CD4-positive, alpha-beta T cell treated with Interleukin-4 for 4 hours (primary cell): Measurements from ENCODE around the gene CYSLTR2.
A peak's percentile ranks its signal among the peaks of the same experiment; 100 is the strongest.

Experiments
- DNase-seq: peaks from one replicate; pipeline ENCODE4 v3.0.0-alpha.2; 2020

The CYSLTR2 gene, protein sequence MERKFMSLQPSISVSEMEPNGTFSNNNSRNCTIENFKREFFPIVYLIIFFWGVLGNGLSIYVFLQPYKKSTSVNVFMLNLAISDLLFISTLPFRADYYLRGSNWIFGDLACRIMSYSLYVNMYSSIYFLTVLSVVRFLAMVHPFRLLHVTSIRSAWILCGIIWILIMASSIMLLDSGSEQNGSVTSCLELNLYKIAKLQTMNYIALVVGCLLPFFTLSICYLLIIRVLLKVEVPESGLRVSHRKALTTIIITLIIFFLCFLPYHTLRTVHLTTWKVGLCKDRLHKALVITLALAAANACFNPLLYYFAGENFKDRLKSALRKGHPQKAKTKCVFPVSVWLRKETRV

DNA sequence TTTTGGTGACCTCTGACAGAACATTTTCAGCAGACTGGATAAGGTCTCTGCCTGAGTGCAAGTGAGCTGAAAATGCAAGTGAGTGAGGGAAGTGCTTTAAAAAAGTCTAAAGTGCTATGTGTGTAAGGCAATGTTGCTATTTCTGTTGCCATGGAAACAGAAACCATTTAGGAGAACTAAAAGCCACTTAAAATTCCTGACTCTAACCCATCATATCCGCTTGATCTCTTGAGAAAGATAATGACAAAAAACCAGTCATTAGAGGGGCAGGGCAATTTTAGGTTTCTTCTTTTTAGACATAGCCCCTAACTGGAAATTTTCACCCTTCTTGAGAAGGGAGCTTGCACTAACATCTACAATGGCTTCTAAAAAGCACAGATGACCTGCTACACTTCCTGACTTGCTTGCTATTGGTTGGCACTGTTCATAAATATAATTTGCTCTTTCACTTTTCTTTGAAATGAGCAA is at the start of gene CYSLTR2:
TSS of gene CYSLTR2 (plus strand) at position 458 of the 468 bp plus-strand sequence. CDS start 52,889 bp downstream, outside the sequence.
- DNase-seq, result peak; percentile 96

DNA sequence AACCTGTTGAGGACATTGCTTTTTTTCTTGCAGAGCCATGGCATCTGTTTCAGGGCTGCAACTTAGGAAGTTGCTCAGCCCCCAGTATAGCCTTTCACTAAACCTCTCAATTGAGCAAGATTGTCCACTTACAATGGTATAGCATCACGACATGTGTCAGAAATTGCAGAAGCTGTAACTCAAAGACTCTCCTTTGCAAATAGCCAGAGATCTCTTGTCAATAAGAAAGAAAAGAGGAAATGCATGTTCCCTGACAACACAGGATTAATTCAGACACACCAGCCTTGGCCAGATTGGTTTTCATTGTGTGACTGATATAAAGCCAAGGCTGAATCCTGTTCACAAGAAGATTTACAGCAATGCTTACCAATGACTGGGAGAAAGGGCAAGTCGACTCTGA is 38.7 kb upstream of the CYSLTR2 start:
- no peak for DNase-seq

DNA sequence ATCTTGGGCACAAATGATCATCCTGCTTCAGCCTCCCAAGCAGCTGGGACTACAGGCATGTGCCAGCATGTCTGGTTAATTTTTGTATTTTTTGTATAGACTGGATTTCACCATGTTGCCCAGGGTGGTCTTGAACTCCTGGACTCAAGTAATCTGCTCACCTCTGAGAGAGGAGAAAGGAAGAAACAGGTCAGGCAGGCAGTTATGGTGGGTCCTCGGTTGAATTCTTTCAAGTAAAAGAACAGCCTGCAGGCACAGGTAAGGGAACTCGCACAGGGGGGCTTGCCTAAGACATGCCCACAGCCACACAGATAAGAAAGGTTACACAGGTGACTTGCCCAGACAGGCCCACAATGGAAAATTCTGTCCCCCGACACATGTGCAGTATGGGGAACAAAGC is 34.8 kb upstream of the CYSLTR2 start:
- no peak for DNase-seq

DNA sequence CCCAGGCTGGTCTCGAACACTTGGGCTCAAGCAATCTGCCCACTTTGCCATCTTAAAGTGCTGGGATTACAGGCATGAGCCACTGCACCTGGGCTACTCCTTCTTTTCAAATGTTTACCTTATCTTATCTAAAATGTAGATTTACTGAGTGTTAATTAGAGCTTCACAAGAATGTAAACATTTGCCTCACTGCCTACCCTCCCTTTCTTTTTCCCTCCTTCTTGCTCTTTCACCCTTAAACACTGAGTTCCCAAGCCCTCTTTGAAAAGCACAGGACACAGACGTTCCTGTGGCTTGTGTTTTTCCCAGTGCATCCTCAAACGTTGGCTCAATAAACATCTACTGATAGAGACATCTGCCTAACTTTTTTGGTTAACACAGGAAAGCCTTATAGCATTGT is 32.7 kb upstream of the CYSLTR2 start:
- DNase-seq, result no peak

DNA sequence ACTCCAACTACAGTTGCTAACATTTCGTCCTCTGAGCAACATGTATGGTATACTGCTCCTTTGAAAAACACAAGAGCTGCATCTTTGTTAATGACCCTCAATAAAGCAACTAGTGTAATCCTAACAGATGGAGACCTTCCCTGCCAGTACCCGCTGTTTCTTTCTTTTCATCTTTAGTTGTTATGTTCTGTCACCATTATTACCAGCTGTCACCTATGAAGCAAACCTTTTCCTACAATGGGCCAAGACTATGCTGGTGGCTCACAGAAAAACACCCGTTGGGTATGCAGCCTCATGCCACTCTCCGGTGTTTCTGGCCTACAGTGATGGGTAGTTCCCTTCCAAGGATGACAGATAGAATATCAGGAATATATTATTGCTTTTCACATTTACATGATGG is 29.7 kb upstream of the CYSLTR2 start:
- no peak for DNase-seq

DNA sequence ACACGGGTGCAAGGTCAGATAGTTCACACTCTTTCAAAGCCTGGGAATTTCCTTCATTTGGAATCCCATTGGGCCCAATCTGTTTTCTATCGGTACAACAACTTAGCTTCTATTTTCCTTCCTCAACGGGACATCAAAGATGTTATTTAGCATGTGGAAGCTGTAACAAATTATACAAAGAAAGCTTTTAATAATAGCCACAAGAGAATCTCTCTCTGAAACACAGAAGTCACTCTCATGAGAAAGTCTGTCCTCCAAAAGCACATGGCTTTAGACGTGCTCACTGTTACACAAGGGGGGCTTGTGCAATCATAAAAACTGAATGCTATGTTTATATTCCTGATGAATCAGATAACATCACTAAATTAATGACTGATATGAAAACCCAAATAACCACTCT is 28.9 kb upstream of the CYSLTR2 start:
- no peak for DNase-seq

DNA sequence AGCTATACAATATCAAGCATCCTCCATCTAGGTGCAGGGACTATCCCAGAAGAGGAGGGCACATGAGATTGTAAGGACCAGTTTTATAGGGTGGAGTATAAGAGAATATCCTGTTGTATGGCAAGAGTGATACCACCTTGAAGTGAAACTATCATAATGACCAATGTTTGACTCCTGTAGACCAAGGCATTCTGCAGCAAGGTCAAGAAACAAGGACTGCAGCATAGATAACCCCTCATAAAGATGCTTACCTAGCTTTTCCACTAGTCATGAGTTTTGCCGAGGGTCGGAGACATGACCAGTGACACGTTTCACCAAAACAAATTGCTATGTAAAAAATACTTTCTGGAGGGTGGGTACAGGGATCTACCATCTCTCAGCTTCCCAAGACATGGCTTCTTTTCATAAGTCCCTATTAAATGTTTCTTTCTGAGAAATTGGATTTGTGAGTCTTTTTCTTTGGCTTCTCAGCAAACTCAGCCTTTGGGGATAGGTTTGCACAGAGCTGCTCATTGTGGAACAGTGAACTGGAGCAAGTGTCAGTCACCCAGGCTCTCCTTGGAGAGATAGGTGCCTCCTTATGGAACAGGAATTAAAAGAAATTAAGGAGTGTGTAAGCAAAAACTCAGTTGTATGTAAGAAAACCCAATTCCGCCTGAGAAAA is 28.2 kb upstream of the CYSLTR2 start:
- no peak for DNase-seq

DNA sequence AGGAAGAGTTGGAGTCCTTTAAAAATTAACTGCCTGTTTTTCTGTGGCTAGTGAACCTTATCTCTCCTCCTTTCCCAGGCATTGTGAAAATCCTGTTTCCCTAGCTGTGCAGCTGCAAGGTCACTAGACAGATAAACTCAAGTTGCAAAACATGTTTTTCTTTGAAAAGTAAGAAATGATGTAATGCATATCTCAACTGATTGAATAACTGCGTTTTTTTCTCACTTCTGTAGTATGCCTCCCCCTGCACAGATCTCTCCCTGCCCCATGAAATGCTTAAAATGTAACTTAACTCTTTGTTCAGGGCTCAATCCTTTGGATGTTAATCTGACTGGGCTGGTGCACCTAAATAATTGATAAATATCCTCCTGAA is 27.7 kb upstream of the CYSLTR2 start:
- DNase-seq, result no peak

DNA sequence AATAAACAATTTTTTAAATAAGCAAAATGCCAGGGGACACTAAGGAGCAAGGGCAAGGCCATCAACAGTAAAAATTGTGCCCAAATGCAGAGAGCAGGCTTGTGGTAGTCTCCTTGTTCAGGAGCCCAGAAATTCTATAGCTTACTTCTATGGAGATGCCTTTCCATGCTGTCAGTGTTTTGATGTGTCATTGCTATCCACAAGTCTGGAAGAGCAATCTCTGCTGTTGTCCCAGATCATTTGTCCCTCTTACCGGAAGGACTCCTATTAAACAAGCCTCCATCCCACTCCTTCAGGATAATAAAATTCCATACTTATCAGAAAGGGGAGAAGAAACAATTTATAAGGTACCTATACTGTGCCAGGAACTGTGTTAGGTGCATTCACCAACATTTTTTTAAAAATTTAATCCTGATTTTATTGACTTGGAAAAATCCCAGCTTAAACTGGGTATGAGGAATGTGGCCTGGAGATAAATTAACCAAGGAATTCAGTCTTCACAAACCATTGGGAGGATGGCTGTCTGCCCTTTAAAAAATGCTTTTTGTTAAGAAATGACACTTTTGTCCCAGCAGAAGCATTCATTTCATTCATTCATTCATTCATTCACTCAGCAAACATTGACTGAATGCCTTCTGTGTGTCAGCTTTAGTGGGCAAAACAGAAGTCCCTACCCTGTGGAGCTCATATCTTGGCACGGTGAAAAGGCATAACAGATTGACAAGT is 26.8 kb upstream of the CYSLTR2 start:
- no peak for DNase-seq

DNA sequence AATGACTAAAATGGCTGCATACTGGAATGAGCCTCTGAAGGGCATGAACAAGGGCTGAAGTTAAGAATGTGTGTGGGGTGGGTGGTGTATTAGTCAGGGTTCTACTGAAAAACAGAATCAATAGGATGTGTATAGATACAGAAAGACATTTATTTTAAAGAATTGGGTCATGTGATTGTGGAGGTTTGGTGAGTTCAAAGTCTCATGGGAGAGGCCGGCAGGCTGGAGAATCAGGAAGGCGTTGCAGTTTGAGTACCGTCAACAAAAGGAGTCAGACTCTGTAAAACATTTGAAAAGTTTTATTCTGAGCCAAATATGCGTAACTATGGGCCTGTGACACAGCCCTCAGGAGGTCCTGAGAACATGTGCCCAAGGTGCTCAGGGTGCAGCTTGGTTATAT is 24.5 kb upstream of the CYSLTR2 start:
- no peak for DNase-seq

DNA sequence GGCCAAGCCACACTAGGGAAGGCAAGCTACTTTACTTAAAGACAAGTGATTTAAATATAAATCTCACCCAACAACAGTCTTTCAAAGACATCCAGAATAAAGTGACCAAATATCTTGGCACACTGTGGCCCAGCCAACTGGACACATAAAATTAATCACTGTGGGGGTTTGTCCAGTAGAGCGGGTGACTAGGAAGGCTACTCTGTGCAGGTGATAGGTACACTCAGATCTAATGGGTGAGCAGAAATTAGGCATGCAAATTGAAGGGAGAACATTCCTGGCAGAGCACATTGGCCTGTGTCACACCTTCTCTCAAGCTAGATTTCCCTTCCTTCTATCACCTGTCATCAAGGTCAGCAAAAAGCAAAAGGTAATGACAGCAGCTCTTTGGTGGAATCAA is 23.4 kb upstream of the CYSLTR2 start:
- no peak for DNase-seq

DNA sequence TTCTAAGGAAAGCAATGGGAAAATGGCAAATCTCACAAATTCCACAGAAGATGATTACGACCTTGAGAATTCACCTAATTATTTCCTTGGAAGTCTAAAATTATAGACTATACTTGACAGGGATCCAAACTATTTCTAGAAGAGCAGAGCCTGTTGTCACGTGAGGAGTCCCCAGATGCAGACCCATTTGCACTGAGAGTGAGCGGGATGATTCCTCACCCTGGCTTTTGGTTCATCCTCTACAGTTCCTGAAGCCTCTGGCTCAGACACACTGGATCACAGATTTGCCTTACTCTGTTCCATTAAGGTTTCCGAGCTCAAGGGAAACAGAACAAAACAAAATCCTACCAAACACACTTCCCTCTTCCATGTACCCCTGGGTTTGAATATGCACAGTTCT is 23.0 kb upstream of the CYSLTR2 start:
- no peak for DNase-seq

DNA sequence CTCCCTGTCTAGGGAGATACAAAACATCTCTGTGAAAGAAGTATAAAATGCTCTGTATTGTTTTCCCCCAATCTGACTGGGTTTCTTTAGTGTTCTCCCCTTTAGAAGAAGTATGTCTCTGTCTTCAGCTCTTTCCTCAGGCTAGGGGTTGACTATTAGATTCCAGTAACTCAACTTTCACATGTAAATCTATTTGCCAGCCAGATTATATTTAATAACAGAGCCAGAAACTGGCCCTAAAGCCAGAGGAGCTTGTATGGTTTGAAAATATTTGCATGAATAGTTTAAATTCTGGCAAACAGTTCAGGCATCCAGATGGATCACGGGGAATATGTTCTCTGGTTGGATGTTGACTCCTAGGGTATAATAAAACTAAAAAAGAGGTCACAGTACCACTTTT is 22.3 kb upstream of the CYSLTR2 start:
- DNase-seq, result no peak

DNA sequence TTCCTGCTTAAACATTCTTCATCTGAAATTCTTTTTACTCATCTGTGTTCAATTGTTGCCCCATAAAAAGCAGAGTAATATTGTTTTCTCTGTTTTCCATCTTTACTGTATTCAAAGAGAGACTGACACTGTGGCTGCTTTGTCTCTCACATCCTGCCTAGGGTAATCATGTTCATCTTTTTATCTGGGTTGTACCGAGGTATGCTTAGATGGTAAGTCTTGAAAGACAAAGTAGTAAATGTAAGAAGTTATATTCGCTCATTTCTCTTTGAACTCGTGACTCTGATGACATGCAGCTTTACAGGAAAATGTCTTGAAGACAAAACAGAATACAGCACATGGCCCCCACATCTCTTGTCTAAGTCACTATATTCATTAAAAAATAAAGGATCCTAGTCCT is 20.0 kb upstream of the CYSLTR2 start:
- DNase-seq, result no peak

DNA sequence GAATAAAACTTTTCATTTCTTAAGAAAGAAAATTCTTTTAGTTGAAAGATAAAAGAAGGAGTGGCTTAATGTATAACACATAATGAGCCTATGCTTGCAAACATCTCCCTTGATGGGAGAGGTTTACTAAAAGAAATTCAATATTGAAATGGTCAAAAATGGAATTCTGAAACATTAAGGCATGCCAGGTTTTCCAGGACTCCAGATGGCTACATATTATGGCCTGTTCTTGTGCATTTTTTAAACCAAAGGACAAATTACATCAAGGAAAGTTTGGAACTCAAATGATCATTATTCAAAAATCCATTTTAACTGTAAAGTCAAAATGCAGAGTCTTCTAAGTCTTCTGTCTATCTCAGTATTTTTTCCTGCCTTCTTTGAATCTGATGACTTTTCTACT is 19.1 kb upstream of the CYSLTR2 start:
- no peak for DNase-seq

DNA sequence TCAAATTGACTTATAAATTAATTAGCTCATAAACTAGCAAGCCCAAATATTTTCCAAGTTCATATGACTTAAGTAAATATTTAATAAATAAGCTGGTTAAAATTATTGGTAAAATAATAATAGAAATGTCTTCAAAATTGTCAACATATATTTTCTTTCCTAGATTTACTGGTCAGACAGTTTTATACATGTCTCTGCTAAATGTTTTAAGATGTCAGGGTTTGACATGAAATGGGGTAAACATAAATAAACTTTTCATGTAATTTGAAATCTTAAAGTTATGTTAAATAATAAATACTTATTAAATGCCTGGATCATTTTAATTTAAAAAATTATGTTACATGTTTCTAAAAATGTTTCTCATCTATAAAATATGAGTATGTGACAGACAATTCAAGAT is 18.3 kb upstream of the CYSLTR2 start:
- no peak for DNase-seq

DNA sequence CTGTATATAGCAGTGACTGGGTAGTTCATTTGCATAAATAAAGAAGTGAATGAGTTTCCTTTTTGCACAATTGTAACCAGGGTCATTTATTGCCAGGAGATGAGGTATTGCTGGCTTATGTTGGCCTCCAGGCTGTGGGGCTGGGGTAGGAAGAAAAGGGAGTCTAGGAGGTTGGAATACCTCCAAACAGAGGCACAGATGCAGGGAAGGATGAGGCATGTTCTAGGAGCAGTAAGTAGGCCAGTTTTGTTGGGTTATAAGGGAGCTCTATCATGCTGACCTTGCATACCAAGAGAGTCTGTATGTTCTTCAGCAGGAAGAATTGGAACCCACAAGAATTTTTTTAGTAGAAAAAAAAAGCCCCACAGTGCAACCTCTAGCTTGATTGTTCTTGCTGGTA is 17.2 kb upstream of the CYSLTR2 start:
- no peak for DNase-seq

DNA sequence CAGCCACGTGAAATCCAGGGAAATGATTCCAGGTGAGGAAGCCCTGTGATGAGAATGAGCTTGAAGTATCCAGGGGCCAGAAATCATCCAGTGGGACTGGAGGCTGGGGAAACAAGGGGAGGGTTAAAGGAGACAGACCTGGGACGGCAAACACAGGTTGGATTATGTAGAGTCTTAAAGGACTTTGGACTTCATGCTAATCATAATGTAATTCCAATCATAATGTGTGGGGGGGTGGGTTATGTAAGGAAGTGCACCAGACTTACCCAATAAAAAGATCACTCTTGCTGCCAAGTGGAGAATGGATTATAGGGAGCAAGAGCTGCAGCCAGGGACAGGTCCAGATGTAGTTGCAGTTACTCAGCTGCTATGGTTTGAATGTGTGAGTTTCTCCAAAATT is 16.1 kb upstream of the CYSLTR2 start:
- no peak for DNase-seq

DNA sequence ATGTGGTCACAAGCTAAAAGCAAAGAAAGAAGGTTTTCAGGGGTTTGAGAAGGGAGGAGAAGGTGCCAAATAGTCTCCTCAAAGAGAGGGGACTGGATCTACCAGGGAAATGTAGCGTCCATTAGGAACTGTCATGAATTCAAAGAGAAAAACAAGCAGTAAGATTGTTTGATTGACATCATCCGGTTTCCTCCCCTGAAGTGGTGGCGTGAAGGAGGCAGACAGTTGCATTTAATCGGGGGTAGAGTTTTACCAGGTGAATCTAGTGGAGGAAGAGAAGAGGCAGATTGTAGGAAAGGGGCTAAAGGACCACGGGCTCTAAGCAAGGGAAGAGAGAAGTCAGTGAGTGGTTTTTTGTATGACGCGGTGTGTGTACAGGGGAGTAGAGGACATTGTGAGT is 13.0 kb upstream of the CYSLTR2 start:
- no peak for DNase-seq

DNA sequence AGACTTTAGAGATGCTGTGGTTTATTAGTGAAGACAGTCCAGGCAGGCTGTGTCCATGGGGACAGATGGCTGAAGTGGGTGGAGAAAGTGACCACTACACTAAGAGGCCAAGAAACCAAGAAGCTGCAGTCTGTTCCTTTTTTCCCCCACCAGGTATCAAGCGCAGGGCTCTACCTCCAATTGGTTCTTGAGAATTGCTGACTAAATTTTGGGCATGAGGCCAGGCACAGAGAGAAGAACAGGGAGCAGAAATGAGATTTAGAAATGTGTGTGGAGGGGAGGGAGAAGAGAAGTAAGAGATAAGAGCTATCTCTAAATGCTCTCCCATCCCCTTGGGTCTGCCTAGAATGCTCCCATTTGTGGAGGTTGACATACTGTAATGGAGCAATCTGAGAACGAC is 12.3 kb upstream of the CYSLTR2 start:
- DNase-seq, result no peak

DNA sequence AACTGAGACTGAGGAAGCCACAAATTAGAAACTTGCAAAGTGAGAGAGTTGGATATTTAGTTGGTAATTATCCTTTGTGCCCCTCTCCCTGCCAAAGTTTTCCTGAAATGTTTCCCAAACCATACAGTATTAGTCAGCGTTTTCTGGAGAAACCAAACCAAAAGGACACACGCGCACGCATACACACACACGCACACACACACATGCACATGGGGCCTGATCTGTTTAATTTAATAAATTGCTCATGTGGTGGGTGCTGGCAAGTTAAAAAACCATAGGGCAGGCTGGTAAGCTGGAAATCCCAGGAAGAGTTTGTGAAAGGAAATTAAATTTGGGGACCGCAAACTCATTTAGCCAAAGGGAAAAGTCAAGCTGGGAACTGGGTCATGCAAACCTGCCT is 11.7 kb upstream of the CYSLTR2 start:
- DNase-seq, result no peak

DNA sequence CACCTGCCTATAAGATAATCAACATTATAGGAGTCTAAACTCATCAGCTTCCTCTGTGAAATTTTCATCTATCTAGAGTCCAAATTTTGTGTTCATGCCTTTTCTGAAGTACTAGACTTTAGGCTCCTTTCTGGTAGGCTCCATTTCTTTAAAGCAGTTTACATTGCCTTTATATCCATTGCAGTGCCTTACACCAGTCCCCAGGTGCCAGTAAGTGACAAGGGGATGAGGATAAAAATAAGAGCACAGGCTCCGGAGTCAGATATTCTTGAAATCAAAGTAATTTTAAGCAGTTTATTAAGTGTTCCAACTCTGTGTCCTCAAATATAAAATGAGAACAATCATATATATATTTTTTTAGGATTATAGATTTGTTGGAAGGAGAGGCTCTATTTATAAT is 10.6 kb upstream of the CYSLTR2 start:
- no peak for DNase-seq

DNA sequence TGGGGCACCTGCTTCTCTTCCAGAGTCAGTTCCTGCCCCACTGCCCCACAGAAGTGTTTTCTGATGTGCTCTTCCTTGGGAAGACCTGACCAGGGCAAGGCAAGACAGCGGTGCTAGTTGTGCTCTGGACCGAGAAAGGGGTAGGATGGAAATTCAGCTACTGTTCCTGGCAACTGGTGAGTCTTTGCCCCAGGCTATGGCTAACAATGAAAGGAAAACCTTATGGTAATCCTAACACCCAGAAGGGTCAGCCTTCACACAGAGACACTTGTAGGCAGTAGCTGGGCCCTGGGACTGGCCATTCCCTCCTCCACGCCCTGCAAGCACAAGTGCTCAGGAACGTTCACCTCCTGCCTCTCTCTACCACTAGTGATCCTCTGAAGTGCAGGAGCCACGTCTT is 9.6 kb upstream of the CYSLTR2 start:
- no peak for DNase-seq

DNA sequence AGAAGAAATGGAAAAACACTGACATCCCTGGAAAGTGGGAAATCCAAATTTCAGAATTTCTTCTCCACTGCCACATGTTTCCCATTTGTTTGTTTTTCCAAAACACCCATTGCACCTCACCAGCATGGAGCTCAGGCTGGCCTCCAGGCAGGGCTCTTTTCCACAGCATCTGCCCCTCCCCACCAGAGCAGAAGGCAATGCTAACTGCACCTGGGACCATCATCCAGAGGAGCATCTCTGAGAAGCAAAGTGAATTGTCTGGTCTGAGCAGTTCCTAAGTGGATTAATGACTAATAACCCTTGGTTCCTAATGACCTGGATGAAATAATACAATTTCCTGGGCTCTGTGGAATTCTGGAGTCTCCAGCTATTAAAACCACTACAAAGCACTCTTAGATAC is 8.8 kb upstream of the CYSLTR2 start:
- no peak for DNase-seq
